PC-9 (cell line): ENCODE data around the gene SIK1. TPM values are rescaled to one million over a fixed set of nuclear protein-coding genes. Genes with fewer than 3 reads are reported as not detected.
A peak's percentile ranks its signal among the peaks of the same experiment; 100 is the strongest.
"Not testable (repeated sequence)": the region's sequence is repeated elsewhere in the genome, so short reads cannot be mapped to it uniquely, and the experiment has no call there.

Experiments used
- BruUV-seq: library from RNA; stranded (reverse); fragments of 400-500 nt; replicated peaks from 2 replicates; lab custom pipeline; 2021; lab: Mats Ljungman, UMichigan
- CTCF ChIA-PET: fragments of 300-600 bp; sonication (Branson Sonifier 250); formaldehyde crosslinking; loops from one replicate; lab custom pipeline; 2022; ENCODE audit warnings: antibody characterized with exemption; lab: Charles Lee
- POLR2A ChIA-PET: fragments of 300-600 bp; sonication (Branson Sonifier 250); formaldehyde crosslinking; loops from one replicate; lab custom pipeline; 2022; ENCODE audit warnings: antibody characterized with exemption; ENCODE audit not compliant: unreplicated experiment; lab: Charles Lee
- DNase-seq, 2 experiments: peaks; one replicate each; pipeline versions ENCODE4 v3.0.0 to v3.0.0-alpha.2; 2015 to 2022; ENCODE audit warnings: mixed read lengths in 1 of 2
- H2AFZ ChIP-seq: fragments of 200-600 bp; sonication (generic); 2 replicates; pipeline ENCODE4 v1.8.1; 2017; ENCODE audit warnings: antibody characterized with exemption
- H3F3A ChIP-seq: fragments of 200-600 bp; sonication (generic); 2 replicates; pipeline ENCODE4 v1.8.1; 2017; ENCODE audit warnings: antibody characterized with exemption, mild to moderate bottlenecking, low read depth; ENCODE audit not compliant: insufficient read depth
- H3K27ac ChIP-seq: fragments of 200-600 bp; sonication (generic); 2 replicates; pipeline ENCODE4 v1.6.1; 2016; ENCODE audit warnings: mixed run types
- H3K27me3 ChIP-seq: fragments of 200-600 bp; sonication (generic); 2 replicates; pipeline ENCODE4 v1.6.1; 2016; ENCODE audit warnings: low read depth, mixed run types; ENCODE audit not compliant: insufficient read depth
- H3K36me3 ChIP-seq: fragments of 200-600 bp; sonication (generic); 2 replicates; pipeline ENCODE4 v1.6.1; 2016; ENCODE audit warnings: low read depth, mixed run types
- H3K4me1 ChIP-seq: fragments of 200-600 bp; sonication (generic); replicated peaks from 2 replicates; pipeline ENCODE4 v1.6.1; 2016; ENCODE audit warnings: mixed run types; ENCODE audit not compliant: insufficient read depth
- H3K4me2 ChIP-seq: fragments of 200-600 bp; sonication (generic); 2 replicates; pipeline ENCODE4 v1.6.1; 2017; ENCODE audit warnings: mixed run types
- H3K4me3 ChIP-seq: fragments of 200-600 bp; sonication (generic); 2 replicates; pipeline ENCODE4 v1.6.1; 2016; ENCODE audit warnings: mixed run types
- H3K79me2 ChIP-seq: fragments of 200-600 bp; sonication (generic); 2 replicates; pipeline ENCODE4 v1.6.1; 2017; ENCODE audit warnings: low read depth, mixed run types
- H3K9me2 ChIP-seq: fragments of 200-600 bp; sonication (generic); 2 replicates; pipeline ENCODE4 v1.8.1; 2017; ENCODE audit warnings: mild to moderate bottlenecking; ENCODE audit not compliant: insufficient read depth
- H3K9me3 ChIP-seq: fragments of 200-600 bp; sonication (generic); 2 replicates; pipeline ENCODE4 v1.8.1; 2016; ENCODE audit warnings: low read depth; ENCODE audit not compliant: insufficient read depth
- H4K20me1 ChIP-seq: fragments of 200-600 bp; sonication (generic); 2 replicates; pipeline ENCODE4 v1.8.1; 2017; ENCODE audit not compliant: insufficient read depth
- intact Hi-C: fragments of 100-400 bp; cut with micrococcal nuclease; formaldehyde crosslinking; loops from one replicate; pipeline ENCODE4 v1.10.0; 2022; ENCODE audit not compliant: unreplicated experiment
- total RNA-seq: library from RNA; stranded (reverse); gene quantifications from 2 replicates; pipeline ENCODE4 v1.2.3, GENCODE V29; 2021

The SIK1 gene
- total RNA-seq, 1 experiment from 2014 or later = 28.5 TPM

- intact Hi-C loops, CTCF ChIA-PET, H4K20me1 ChIP-seq, POLR2A ChIA-PET, BruUV-seq, H3K9me3 ChIP-seq, H2AFZ ChIP-seq, H3K4me1 ChIP-seq, DNase-seq, H3K4me3 ChIP-seq, H3K36me3 ChIP-seq, H3K27me3 ChIP-seq, H3K79me2 ChIP-seq, H3K9me2 ChIP-seq, H3K27ac ChIP-seq, H3F3A ChIP-seq, H3K4me2 ChIP-seq: not testable (repeated sequence)
Observed at GRCh38 chr21:43419475-43419874, 7.5 kb downstream of the SIK1 start.

GRCh38 chr21:43414576-43414975 lies 12.4 kb downstream of the SIK1 start:
- H4K20me1 ChIP-seq, POLR2A ChIA-PET, H3K27ac ChIP-seq, H3K27me3 ChIP-seq, H3K4me1 ChIP-seq, H2AFZ ChIP-seq, H3K36me3 ChIP-seq, intact Hi-C loops, H3F3A ChIP-seq, DNase-seq, CTCF ChIA-PET, H3K4me2 ChIP-seq, H3K9me2 ChIP-seq, BruUV-seq, H3K79me2 ChIP-seq, H3K9me3 ChIP-seq, H3K4me3 ChIP-seq: not testable (repeated sequence)

GRCh38 chr21:43412020-43412788 lies 14.7 kb downstream of the SIK1 start:
- CTCF ChIA-PET = not testable (repeated sequence)

GRCh38 chr21:43410456-43411068 lies 16.4 kb downstream of the SIK1 start:
- H3K36me3 ChIP-seq, H3K27ac ChIP-seq, H3K9me3 ChIP-seq, H3K4me2 ChIP-seq, BruUV-seq, H4K20me1 ChIP-seq, H3K4me1 ChIP-seq, H2AFZ ChIP-seq, DNase-seq, H3K79me2 ChIP-seq, H3K27me3 ChIP-seq, H3K9me2 ChIP-seq, H3K4me3 ChIP-seq, CTCF ChIA-PET, intact Hi-C loops, POLR2A ChIA-PET, H3F3A ChIP-seq: not testable (repeated sequence)

More at GRCh38 chr21:43412020-43412788, 14.7 kb downstream of the SIK1 start:
- H3F3A ChIP-seq, H3K4me3 ChIP-seq, BruUV-seq, H3K27ac ChIP-seq, H2AFZ ChIP-seq, POLR2A ChIA-PET, H3K4me2 ChIP-seq, H3K9me3 ChIP-seq, H3K9me2 ChIP-seq, intact Hi-C loops, H3K36me3 ChIP-seq, H3K27me3 ChIP-seq, H4K20me1 ChIP-seq, H3K79me2 ChIP-seq, H3K4me1 ChIP-seq: not testable (repeated sequence)
- DNase-seq = peak; percentile 41 to 56

GRCh38 chr21:43407139-43407538 lies 19.8 kb downstream of the SIK1 start:
- H2AFZ ChIP-seq, H3K9me3 ChIP-seq, H3K79me2 ChIP-seq, H3K4me3 ChIP-seq, H3K27ac ChIP-seq, H3K36me3 ChIP-seq, H4K20me1 ChIP-seq, H3K9me2 ChIP-seq, H3K4me1 ChIP-seq, intact Hi-C loops, CTCF ChIA-PET, H3F3A ChIP-seq, H3K4me2 ChIP-seq, BruUV-seq, POLR2A ChIA-PET, H3K27me3 ChIP-seq, DNase-seq: not testable (repeated sequence)

- H2AFZ ChIP-seq, H3K4me3 ChIP-seq, H3F3A ChIP-seq, H3K9me3 ChIP-seq, H3K27ac ChIP-seq, DNase-seq, CTCF ChIA-PET, H4K20me1 ChIP-seq, H3K4me2 ChIP-seq, H3K27me3 ChIP-seq, H3K36me3 ChIP-seq, H3K4me1 ChIP-seq, H3K9me2 ChIP-seq, H3K79me2 ChIP-seq, POLR2A ChIA-PET, BruUV-seq, intact Hi-C loops: not testable (repeated sequence)
Observed at GRCh38 chr21:43404450-43404849, 22.5 kb downstream of the SIK1 start.

GRCh38 chr21:43403651-43404430 lies 23.1 kb downstream of the SIK1 start:
- DNase-seq, CTCF ChIA-PET, H3K4me1 ChIP-seq, H3K27me3 ChIP-seq, H3K4me2 ChIP-seq, H3K36me3 ChIP-seq, H3K9me3 ChIP-seq, H3K27ac ChIP-seq, intact Hi-C loops, H2AFZ ChIP-seq, POLR2A ChIA-PET, BruUV-seq, H4K20me1 ChIP-seq, H3K79me2 ChIP-seq, H3F3A ChIP-seq, H3K9me2 ChIP-seq, H3K4me3 ChIP-seq: not testable (repeated sequence)
